ENCODE results near the gene SCAP. TPM values are rescaled to one million over a fixed set of nuclear protein-coding genes. Genes with fewer than 3 reads are reported as not detected.

Gene SCAP
- total RNA-seq, 1 experiment from 2014 or later: 67.6 TPM

GRCh38 chr3:47517937-47518336 is 42.2 kb upstream of the SCAP start:
- ATAC-seq (no peak), DNase-seq (ENCODE audit: low read depth, low spot score) (no peak)
- H3K4me3 ChIP-seq (replicated peaks in 1 of 2; ENCODE audit: low read depth in 1 of 2, low read length in 2 of 2): no peak overlapping the region
- ChIA-PET POLR2A (interaction anchor here (0.7 kb wide), 1 partner anchor 320 kb away, joined by 3 read pairs; no protein-coding TSS in a partner anchor), RAD21 (ENCODE audit: low non-redundant PET in 1 of 2, low total read pairs in 2 of 2, uncharacterized antibody in 2 of 2, unreplicated experiment in 2 of 2) (no interaction called here), CTCF (no interaction called here)
- no TSS peak for BruUV-seq (replicated peaks)
- H3K36me3 ChIP-seq (ENCODE audit: control insufficient read depth in 1 of 2, insufficient read depth in 2 of 2, low read length in 2 of 2): no peaks in the 10 kb centered on the region
- no peaks in the 10 kb centered on the region for H3K79me2 ChIP-seq (ENCODE audit: insufficient read depth, low read length)
- intact Hi-C loops (cut with micrococcal nuclease): no loop called here
- H2AFZ ChIP-seq (ENCODE audit: low read depth, low read length, poor library complexity, severe bottlenecking): no peak overlapping the region
- no peaks in the 10 kb centered on the region for H3K9me3 ChIP-seq (ENCODE audit: control insufficient read depth in 1 of 2, insufficient read depth in 1 of 2, low read depth in 1 of 2, low read length in 2 of 2)
- no peaks in the 10 kb centered on the region for H3K27me3 ChIP-seq (ENCODE audit: insufficient read depth, low read length)
- H3K4me1 ChIP-seq (ENCODE audit: control insufficient read depth in 1 of 2, insufficient read depth in 2 of 2, low read length in 2 of 2): peaks cover 2 to 17% of the 10 kb centered on the region in 2 experiments; a peak in 2 of 4 replicates
- no peak for TF ChIP-seq REST (IDR thresholded peaks at IDR 0.05; ENCODE audit: low read depth)
- no peak for TF ChIP-seq JUND (IDR thresholded peaks at IDR 0.05)
- no peak for TF ChIP-seq POLR2A (IDR thresholded peaks at IDR 0.05; ENCODE audit: borderline replicate concordance, extremely low read depth, insufficient read depth, insufficient read length)
- no peak for TF ChIP-seq SIN3A (IDR thresholded peaks at IDR 0.05; ENCODE audit: low read depth)
- no peak for TF ChIP-seq FOSL1 (IDR thresholded peaks at IDR 0.05; ENCODE audit: low read depth)
- TF ChIP-seq TCF7L2 (IDR thresholded peaks at IDR 0.05; ENCODE audit: borderline replicate concordance, extremely low read depth, insufficient read depth, insufficient read length): no peak
- no peak for TF ChIP-seq YY1 (IDR thresholded peaks at IDR 0.05; ENCODE audit: extremely low read depth, insufficient replicate concordance, low read depth, low read length)
- TF ChIP-seq EGR1 (IDR thresholded peaks at IDR 0.05; ENCODE audit: low read depth): no peak
- no peak for TF ChIP-seq ZBTB33 (IDR thresholded peaks at IDR 0.05; ENCODE audit: extremely low read depth, insufficient replicate concordance, low read length)
- TF ChIP-seq CBX3 (IDR thresholded peaks at IDR 0.05; ENCODE audit: low read depth): no peak
- no peak for TF ChIP-seq SP1 (IDR thresholded peaks at IDR 0.05; ENCODE audit: low read depth)
- TF ChIP-seq ATF3 (IDR thresholded peaks at IDR 0.05): no peak
- TF ChIP-seq EZH2 (IDR thresholded peaks at IDR 0.05): no peak
- TF ChIP-seq MAX (IDR thresholded peaks at IDR 0.05): no peak
- H3K9me2 ChIP-seq (ENCODE audit: insufficient read depth): no peaks in the 10 kb centered on the region
- H4K20me1 ChIP-seq (ENCODE audit: insufficient read depth): no peaks in the 10 kb centered on the region
- H3K27ac ChIP-seq (ENCODE audit: low read depth, low read length): no peak overlapping the region
- H3K4me2 ChIP-seq (ENCODE audit: low read length): no peak overlapping the region
- no peak overlapping the region for H3K9ac ChIP-seq (ENCODE audit: low read length)

All from HCT116 (cell line).